T-helper 17 cell (primary cell): ENCODE measurements around the gene TLE1. TPM values are rescaled to one million over a fixed set of nuclear protein-coding genes. Genes with fewer than 3 reads are reported as not detected.

Experiments used
- ATAC-seq: fragments of 150-1000 bp; cut with Tn5 transposase; 2 replicates; pipeline ENCODE4 v1.10.0; 2021; ENCODE audit warnings: mild to moderate bottlenecking, moderate library complexity
- DNase-seq, 3 donors: peaks; one replicate each; pipeline versions ENCODE4 v3.0.0 to v3.0.0-alpha.2; 2020 to 2021
- H3K9me3 ChIP-seq: one replicate; pipeline ENCODE4 v1.7.0; 2013; ENCODE audit warnings: low read length, mild to moderate bottlenecking; ENCODE audit not compliant: control insufficient read depth, poor library complexity, severe bottlenecking
- H3K27ac Mint-ChIP-seq: one replicate; pipeline ENCODE4 v1.8.0; 2022; ENCODE audit warnings: mild to moderate bottlenecking, moderate library complexity, mixed read lengths
- H3K27me3 Mint-ChIP-seq: one replicate; pipeline ENCODE4 v1.8.0; 2022; ENCODE audit warnings: mixed read lengths
- H3K36me3 Mint-ChIP-seq: one replicate; pipeline ENCODE4 v1.8.0; 2022; ENCODE audit warnings: low read depth, mixed read lengths
- H3K4me1 Mint-ChIP-seq: one replicate; pipeline ENCODE4 v1.8.0; 2022; ENCODE audit warnings: mild to moderate bottlenecking, mixed read lengths
- H3K4me3 Mint-ChIP-seq: one replicate; pipeline ENCODE4 v1.8.0; 2022; ENCODE audit warnings: mild to moderate bottlenecking, moderate library complexity, mixed read lengths
- total RNA-seq, 4 donors: library from RNA in 2 of 4; stranded (reverse) in 2 of 4; gene quantifications; one replicate each; pipeline ENCODE4 v1.2.3 and lab custom pipeline; 2022 to 2026

TLE1 gene
- total RNA-seq, 2 donors from 2014 or later, result 2.2 to 3.4 TPM

DNA sequence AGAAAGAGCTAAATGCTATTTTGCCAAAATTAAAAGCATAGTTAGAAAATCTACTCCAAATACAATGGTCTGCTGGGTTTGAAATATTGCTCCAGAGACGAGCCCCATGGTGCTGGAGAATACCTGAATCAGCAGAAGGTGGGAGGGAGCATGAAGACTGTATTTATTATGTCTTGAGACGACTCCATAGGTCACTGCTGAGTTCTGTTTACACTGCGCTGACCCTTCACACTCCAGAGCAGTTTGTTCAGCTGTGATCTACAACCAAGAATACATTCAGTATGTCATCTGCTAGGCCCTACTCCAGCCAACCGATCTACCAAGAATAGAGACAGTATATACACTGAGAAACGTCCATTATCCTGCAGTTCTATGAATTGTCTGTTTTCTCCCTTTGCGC, 150.5 kb downstream of the TLE1 start:
- no peak overlapping the region for H3K4me3 Mint-ChIP-seq
- no peaks in the 10 kb centered on the region for H3K27me3 Mint-ChIP-seq
- H3K9me3 ChIP-seq, result no peaks in the 10 kb centered on the region
- DNase-seq (no peak), ATAC-seq (no peak)
- no peak overlapping the region for H3K27ac Mint-ChIP-seq
- H3K36me3 Mint-ChIP-seq, result no peaks in the 10 kb centered on the region
- no peaks in the 10 kb centered on the region for H3K4me1 Mint-ChIP-seq

DNA sequence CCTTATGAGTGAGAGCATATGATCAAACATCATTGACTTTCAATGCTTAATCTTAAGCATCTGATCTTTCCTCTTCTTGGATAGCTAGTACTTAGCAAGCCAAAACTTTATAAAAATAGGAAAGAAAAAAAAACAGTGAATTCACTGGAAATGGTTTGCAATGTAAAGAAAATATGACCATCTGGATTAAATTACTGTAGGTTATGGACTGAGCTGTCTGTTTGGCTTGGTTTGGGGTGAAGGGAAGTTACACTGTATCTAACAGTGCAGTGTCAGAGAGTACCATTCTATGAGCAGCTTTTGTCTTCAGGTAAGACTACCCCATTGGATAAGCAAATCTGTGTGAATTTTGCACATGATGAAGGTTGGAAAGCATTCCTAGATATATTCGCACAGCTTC, 151.4 kb downstream of the TLE1 start:
- Mint-ChIP-seq H3K4me1 (no peaks in the 10 kb centered on the region), H3K36me3 (no peaks in the 10 kb centered on the region), H3K27ac (no peak overlapping the region), H3K4me3 (no peak overlapping the region), H3K27me3 (no peaks in the 10 kb centered on the region)
- ATAC-seq (no peak), DNase-seq (no peak)
- H3K9me3 ChIP-seq, result no peaks in the 10 kb centered on the region

DNA sequence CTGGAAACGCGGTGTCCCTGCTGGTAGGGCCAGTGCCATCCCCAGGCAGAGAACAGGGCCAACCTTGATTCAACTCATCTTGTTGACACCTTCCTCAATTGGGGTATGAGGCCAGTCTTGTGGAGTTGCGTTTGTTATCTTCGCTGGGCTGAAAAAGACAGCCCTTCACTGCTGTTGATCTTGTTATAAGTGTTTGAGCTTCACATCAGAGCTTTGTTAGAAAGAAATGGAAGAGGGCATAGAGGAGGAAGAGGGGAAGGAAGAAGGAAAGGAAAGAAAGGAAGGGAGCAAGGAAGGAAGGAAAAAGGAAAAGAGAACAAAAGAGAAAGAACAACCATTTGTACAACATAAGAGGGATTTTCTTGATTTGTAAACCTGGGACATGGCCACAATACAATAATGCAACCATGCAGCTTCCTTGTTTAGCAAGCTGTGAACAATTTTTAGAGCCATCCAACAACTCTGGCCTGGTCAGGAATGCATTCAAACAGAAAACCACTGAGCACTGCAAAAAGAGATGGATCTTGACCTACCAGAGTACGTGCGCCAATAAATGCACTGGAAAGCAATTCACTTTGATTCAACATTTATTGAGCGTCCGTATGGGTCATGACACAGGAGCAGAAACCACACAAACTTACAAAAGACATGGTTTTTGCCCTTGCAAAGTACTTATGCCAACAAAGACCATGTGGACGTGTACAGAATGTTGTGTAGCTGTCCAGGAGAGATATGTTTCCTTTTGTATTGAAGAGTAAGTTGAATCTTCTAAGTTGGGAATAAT, 152.9 kb downstream of the TLE1 start:
- H3K9me3 ChIP-seq, result no peaks in the 10 kb centered on the region
- ATAC-seq (no peak), DNase-seq (no peak)
- Mint-ChIP-seq H3K4me1 (no peaks in the 10 kb centered on the region), H3K27me3 (no peaks in the 10 kb centered on the region), H3K4me3 (no peak overlapping the region), H3K27ac (no peak overlapping the region), H3K36me3 (no peaks in the 10 kb centered on the region)

DNA sequence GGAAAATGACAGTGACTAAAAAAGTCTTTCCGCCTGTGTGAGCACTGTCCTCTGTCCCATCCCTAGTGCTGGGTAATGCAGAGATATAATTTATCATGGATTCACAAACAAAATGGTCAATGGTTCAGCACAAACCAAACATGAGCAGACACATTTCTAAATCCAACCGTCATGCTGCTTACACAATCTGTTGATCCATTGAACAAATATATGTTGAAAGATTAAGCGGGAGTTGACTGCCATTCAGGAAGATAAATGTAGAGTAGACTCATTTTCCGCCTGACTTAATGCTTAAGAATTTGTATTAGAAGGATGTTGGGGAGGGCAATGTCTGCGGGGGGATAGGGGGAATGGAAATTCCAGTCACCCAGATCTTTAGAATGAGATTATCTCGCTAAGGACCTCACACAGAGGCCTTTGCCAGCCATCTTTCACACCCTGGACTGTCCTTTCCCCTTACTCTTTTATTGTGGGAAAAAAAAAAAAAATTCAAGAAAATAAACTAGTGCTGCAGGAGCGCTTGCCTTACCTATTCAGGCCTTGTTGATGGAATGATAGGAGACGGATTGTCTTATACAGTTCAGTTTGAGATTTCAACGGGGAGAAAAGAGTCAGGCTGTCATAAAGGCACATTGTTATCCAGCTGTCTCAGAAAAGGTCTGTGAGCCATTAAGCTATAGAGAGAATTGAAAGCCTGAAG, 153.7 kb downstream of the TLE1 start:
- no peak overlapping the region for H3K27ac Mint-ChIP-seq
- DNase-seq (no peak), ATAC-seq (no peak)
- no peak overlapping the region for H3K4me3 Mint-ChIP-seq
- H3K9me3 ChIP-seq, result no peaks in the 10 kb centered on the region
- H3K4me1 Mint-ChIP-seq, result no peaks in the 10 kb centered on the region
- no peaks in the 10 kb centered on the region for H3K27me3 Mint-ChIP-seq
- H3K36me3 Mint-ChIP-seq, result no peaks in the 10 kb centered on the region

DNA sequence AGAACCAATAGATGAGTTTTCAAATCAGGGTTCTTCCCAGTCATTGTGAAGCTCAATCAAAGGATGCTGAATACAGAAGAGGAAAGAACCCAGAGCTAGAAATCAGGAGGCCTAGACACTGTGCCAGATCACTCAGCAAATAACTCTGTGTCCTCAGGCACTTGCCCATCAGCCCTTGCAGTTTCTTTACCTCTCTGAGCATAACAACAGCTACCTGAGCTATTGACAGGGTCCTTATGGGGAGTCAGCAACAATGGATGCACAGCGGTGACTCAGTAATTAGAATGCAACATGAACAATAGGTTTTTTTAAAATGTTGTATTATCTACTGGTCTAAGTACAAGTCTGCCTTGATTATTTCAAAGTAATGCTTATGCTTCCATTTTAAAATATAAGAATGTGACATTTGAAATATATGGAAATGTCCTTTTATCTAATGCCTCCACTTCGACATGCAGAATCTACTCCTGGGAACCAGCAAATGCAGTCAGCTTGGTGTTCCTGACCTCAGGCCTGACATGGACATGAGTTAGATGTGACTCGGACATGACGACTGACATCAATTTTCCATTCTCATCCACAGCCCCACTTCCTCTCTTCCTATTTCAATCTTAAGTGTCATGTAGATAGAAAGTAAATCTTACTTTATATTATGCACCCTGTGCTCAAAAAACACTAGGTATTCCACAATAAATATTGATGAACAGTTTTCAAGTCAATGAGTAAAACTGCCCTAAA, 155.0 kb downstream of the TLE1 start:
- Mint-ChIP-seq H3K4me3 (no peak overlapping the region), H3K27ac (no peak overlapping the region), H3K27me3 (no peaks in the 10 kb centered on the region), H3K4me1 (no peaks in the 10 kb centered on the region), H3K36me3 (no peaks in the 10 kb centered on the region)
- no peak for ATAC-seq
- no peak for DNase-seq
- H3K9me3 ChIP-seq, result peaks cover 2% of the 10 kb centered on the region

Other genes starting within 250 kb of the TLE1 start
- not detected for gene SPATA31D4, start 238.9 kb upstream of the TLE1 start, total RNA-seq